Osteocyte (in vitro differentiated cells): ENCODE data around the gene PITPNM3. TPM values are rescaled to one million over a fixed set of nuclear protein-coding genes. Genes with fewer than 3 reads are reported as not detected.

Experiments
- DNase-seq: peaks from one replicate; pipeline ENCODE4 v3.0.0; 2021; ENCODE audit warnings: mixed read lengths; ENCODE audit not compliant: unreplicated experiment; ENCODE audit errors: extremely low spot score
- H3K27ac Mint-ChIP-seq: one replicate; pipeline ENCODE4 v1.8.0; 2021; ENCODE audit warnings: mild to moderate bottlenecking, mixed read lengths; ENCODE audit not compliant: unreplicated experiment
- H3K27me3 Mint-ChIP-seq: one replicate; pipeline ENCODE4 v1.8.0; 2021; ENCODE audit warnings: mixed read lengths; ENCODE audit not compliant: unreplicated experiment
- H3K36me3 Mint-ChIP-seq: one replicate; pipeline ENCODE4 v1.8.0; 2021; ENCODE audit warnings: mixed read lengths; ENCODE audit not compliant: unreplicated experiment
- H3K4me1 Mint-ChIP-seq: one replicate; pipeline ENCODE4 v1.8.0; 2021; ENCODE audit warnings: mixed read lengths; ENCODE audit not compliant: unreplicated experiment
- H3K4me3 Mint-ChIP-seq: one replicate; pipeline ENCODE4 v1.8.0; 2021; ENCODE audit warnings: mild to moderate bottlenecking, moderate library complexity, mixed read lengths; ENCODE audit not compliant: unreplicated experiment
- H3K9me3 Mint-ChIP-seq: one replicate; pipeline ENCODE4 v1.8.0; 2021; ENCODE audit warnings: mixed read lengths; ENCODE audit not compliant: unreplicated experiment
- CTCF ChIP-seq: fragments of 200-600 bp; sonication (generic); IDR thresholded peaks from 2 replicates; pipeline ENCODE4 v1.5.0; 2021; ENCODE audit warnings: antibody characterized with exemption, mild to moderate bottlenecking, moderate library complexity
- total RNA-seq: library from RNA; stranded (reverse); gene quantifications from 2 replicates; pipeline ENCODE4 v1.2.1, GENCODE V29; 2021

PITPNM3 gene
- total RNA-seq, 1 donor from 2014 or later, result 0.94 TPM

GRCh38 chr17:6591599-6592158 is 35.3 kb upstream of the PITPNM3 start:
- Mint-ChIP-seq H3K27me3 (no peaks in the 10 kb centered on the region), H3K36me3 (peaks cover 78% of the 10 kb centered on the region), H3K4me3 (no peak overlapping the region), H3K4me1 (no peaks in the 10 kb centered on the region), H3K9me3 (no peaks in the 10 kb centered on the region), H3K27ac (no peak overlapping the region)
- no peak for DNase-seq
- no peak for TF ChIP-seq CTCF

- TF ChIP-seq CTCF, result no peak
- no peaks in the 10 kb centered on the region for H3K4me1 Mint-ChIP-seq
- H3K36me3 Mint-ChIP-seq, result peaks cover 85% of the 10 kb centered on the region
- H3K27ac Mint-ChIP-seq, result no peak overlapping the region
- H3K9me3 Mint-ChIP-seq, result peaks cover 16% of the 10 kb centered on the region
- no peak overlapping the region for H3K4me3 Mint-ChIP-seq
- H3K27me3 Mint-ChIP-seq, result no peaks in the 10 kb centered on the region
- DNase-seq, result no peak
Measured at GRCh38 chr17:6589266-6589946, 33.1 kb upstream of the PITPNM3 start.

- Mint-ChIP-seq H3K4me1 (no peaks in the 10 kb centered on the region), H3K4me3 (no peak overlapping the region), H3K9me3 (peaks cover 22% of the 10 kb centered on the region), H3K27me3 (no peaks in the 10 kb centered on the region), H3K36me3 (peaks cover 90% of the 10 kb centered on the region), H3K27ac (no peak overlapping the region)
- no peak for DNase-seq
- TF ChIP-seq CTCF, result no peak
Measured at GRCh38 chr17:6588165-6588564, 31.8 kb upstream of the PITPNM3 start.

GRCh38 chr17:6587310-6587709 is 31.0 kb upstream of the PITPNM3 start:
- H3K4me1 Mint-ChIP-seq, result no peaks in the 10 kb centered on the region
- peaks cover 31% of the 10 kb centered on the region for H3K9me3 Mint-ChIP-seq
- no peak for TF ChIP-seq CTCF
- H3K27me3 Mint-ChIP-seq, result no peaks in the 10 kb centered on the region
- H3K4me3 Mint-ChIP-seq, result no peak overlapping the region
- peaks cover 91% of the 10 kb centered on the region for H3K36me3 Mint-ChIP-seq
- DNase-seq, result no peak
- H3K27ac Mint-ChIP-seq, result no peak overlapping the region

- no peak overlapping the region for H3K27ac Mint-ChIP-seq
- H3K4me1 Mint-ChIP-seq, result peaks cover 3% of the 10 kb centered on the region
- no peak for DNase-seq
- no peaks in the 10 kb centered on the region for H3K27me3 Mint-ChIP-seq
- H3K36me3 Mint-ChIP-seq, result peaks cover 71% of the 10 kb centered on the region
- peaks cover 31% of the 10 kb centered on the region for H3K9me3 Mint-ChIP-seq
- H3K4me3 Mint-ChIP-seq, result no peak overlapping the region
- TF ChIP-seq CTCF, result no peak
Measured at GRCh38 chr17:6583411-6583810, 27.1 kb upstream of the PITPNM3 start.
